DMS114 treated with DMSO at 0.1 percent for 48 hours (cell line): ENCODE results near the gene FBLIM1.

Source experiments
- DNase-seq: peaks from one replicate; lab custom pipeline; 2025; ENCODE audit not compliant: unreplicated experiment; lab: John Stamatoyannopoulos, UW

Gene FBLIM1

GRCh38 chr1:15765495-15766194, 7.0 kb downstream of the FBLIM1 start:
- DNase-seq: no peak

- DNase-seq: no peak
These were observed 9.3 kb downstream of the FBLIM1 start for GRCh38 chr1:15767941-15768340.

DNA sequence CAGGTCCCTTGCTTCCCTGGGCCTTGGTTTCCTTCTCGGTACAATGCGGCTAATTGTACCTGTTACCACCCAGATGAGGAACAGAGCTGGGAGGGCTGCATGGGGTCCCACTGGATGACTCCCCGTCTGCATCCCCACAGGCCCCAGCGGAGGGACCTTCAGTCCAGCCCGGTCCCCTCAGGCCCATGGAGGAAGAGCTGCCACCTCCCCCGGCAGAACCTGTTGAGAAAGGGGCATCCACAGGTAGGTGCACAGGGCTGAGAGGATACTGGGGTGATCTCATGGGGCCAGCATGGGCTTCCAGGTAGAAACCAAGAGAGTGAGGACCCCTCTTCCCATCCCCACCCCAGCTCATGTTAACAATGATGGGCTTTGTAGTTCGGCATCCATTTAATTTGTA, 9.8 kb downstream of the FBLIM1 start:
- no peak for DNase-seq

GRCh38 chr1:15770313-15770962, 11.8 kb downstream of the FBLIM1 start:
- no peak for DNase-seq

- DNase-seq: no peak
These were observed 13.4 kb downstream of the FBLIM1 start for GRCh38 chr1:15771836-15772515.

GRCh38 chr1:15775706-15776105, 17.1 kb downstream of the FBLIM1 start:
- no peak for DNase-seq

DNA sequence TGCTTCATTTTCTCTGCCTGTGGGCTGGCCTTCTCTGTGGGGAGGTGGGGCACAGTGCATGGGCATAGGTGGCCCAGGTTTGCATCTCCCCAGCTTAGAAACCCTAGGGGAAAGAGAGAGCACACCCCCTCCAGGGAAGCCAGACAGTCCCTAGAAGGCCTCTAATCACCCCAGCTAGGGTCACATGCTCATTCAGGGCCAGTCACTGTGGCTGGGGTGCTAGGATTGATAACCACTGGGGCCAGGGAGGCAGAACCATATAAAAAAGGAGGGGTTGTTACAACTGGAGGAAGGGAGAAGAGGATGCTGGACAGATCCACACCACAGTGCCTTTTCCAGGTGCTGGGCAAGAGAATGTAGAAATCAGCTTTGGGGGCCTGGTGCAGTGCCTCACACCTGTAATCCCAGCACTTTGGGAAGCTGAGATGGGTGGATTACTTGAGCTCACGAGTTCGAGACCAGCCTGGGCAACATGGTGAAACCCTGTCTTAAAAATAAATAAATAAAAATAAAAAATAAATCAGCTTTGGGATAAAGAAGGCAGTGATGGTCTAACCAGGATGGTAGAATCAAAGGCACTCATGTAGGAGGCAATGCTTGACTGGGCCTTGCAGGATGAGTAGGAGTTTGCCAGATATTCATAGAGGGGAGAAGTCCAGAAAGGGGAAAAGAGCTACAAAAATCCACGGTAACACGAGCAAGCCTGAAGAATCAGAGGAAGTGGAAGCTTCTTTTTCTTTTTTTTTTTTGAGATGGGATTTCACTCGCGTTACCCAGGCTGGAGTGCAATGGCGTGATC, 19.5 kb downstream of the FBLIM1 start:
- DNase-seq: no peak

GRCh38 chr1:15785683-15786082, 27.1 kb downstream of the FBLIM1 start:
- DNase-seq: no peak

DNA sequence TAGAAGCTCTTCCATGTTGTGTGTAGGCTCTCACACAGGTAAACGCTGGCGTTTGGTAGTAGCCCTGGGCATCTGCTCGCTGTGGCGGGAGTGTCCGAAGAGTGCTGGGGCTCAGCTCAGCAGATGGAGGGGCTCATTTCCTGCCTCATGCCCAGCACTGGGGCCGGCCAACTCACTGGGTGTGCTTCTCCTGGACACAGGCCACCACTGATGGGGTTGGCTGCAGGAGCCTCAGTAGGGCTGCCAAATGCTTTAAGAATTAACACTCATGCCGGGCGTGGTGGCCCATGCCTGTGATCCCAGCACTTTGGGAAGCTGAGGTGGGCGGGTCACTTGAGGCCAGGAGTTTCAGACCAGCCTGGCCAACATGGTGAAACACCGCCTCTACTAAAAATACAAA, 28.0 kb downstream of the FBLIM1 start:
- DNase-seq: no peak

DNA sequence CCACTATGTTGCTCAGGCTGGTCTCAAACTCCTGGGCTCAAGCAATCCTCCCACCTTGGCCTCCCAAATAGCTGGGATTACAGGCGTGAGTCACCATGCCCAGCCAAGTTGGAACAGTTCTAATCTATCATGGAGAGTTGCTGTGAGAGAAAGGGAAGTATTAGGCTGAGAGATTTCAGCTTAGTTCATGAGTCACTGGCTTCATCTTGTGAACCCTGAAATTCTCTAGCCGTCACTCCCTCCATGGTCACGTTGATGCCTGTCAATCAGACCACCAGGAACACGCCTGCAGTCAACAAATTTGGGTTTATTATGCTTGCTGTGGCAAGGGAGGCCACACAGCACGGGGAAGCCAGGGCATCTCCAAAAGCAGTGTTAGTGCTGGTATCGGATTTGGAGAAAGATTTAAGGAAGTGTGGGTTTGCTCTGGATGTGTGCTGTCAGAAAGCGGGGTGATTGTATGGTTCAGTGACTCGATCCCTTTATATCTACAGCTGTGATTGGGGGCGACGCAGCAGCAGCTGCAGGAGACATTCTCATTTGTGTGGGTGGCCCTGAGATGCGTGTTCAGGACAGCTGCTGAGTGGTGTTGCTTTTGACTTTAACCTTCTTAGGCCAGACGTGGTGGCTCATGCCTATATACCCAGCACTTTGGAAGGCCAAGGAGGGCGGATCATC, 30.2 kb downstream of the FBLIM1 start:
- no peak for DNase-seq

DNA sequence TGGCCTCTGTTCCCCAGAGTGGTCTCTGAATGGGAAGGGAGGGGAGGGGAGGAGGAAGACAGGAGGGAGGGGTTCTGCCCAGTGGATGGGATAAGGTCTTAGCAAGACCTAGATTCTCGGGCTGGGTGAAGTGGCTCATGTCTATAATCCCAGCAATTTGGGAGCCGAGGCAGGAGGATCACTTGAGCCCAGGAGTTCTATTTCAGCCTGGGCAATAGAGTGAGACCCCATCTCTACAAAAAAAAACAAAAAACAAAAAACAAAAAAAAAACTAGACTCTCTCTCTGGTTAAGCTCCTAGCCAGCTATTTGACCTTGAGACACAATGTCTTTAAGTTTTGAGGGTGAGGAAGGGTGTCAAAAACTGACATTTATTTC, 37.5 kb downstream of the FBLIM1 start:
- DNase-seq: no peak

DNA sequence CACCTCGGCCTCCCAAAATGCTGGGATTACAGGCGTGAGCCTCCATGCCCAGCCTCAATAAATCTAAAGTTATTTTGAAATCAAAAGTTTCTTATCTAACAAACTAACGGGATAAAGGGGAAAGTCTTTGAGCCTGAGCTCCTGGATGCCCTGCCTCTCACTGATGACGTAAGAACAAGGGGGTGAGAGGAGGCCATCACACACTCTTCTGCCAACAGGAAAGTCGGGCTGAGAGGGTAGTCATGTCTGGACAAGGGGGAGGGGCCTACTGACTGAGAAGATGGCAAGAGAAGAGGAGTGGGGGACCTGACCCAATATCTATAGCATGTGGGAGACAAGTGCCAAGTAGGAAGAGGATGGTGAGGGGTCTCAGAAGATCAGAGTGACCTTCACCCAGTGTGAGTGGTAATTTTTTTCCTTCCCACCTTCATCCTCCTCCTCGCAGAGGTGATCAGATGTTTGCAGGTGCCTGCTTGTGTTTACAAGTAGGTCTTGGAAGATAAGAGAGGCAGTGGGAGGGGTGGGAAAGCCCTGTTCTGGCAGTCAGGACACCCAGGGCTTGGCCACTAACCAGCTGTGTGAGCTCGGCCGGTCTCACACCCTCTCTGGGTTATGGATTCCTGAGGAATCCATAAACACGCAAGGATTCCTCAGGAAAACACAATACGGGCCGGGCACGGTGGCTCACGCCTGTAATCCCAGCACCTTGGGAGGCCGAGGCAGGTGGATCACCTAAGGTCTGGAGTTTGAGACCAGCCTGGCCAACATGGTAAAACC, 39.2 kb downstream of the FBLIM1 start:
- no peak for DNase-seq

DNA sequence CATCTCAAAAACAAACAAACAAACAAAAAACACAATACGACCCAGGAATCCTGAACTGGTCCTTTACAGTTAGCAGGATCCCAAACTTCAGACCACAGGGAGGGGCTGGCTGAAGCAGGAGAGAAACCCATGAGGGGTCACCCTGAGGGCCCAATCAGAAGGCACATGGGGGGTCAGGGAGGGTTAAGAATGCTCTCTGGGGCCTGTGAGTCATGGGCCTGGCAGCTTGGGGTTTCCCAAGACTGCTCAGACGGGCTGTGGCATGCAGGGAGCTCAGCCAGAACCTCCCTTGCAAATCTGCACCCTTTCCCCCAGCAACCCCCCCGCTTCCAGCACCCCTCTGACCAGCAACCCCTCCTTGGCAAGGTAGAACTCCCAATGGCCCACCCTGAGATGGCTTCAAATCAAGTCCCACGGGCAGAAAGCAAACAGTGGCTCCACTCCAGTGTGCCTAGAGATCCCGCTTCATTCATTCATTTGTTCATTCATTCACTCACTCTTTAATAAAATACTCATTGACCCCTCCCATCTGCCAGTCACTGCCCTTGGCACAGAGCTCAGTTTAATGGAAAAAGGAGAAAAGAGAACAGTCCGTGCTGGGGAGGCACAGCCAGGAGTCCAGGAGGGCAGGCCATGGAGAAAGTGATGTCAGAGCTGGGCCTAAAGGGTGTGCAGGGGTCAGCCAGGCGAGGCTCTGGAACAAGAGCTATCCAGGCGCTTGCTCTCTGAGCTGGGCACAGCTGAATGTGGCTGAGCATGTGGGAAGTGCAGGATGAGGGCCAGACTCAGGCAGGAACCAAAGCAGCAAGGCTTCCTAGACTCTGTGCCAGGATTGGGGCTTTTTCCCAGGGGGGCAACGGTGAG, 40.6 kb downstream of the FBLIM1 start:
- DNase-seq: no peak

- no peak for DNase-seq
These were observed 41.6 kb downstream of the FBLIM1 start for GRCh38 chr1:15799928-15800835.

- DNase-seq: no peak
These were observed 43.8 kb downstream of the FBLIM1 start for GRCh38 chr1:15802234-15802965.

DNA sequence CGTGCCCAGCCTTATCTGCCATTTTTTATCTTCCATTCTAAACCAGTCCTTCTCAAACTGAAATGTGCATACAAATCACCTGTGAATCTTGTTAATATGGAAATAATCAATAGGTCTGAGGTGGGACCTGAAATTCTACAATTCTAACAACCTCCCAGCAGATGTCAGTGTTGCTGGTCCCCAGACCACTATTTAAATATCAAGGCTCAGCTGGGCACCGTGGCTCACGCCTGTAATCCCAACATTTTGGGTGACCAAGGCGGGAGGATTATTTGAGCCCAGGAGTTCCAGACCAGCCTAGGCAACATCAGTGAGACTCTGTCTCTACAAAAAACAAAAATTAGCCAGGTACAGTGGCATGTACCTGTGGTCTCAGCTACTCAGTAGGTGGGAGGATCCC, 44.8 kb downstream of the FBLIM1 start:
- no peak for DNase-seq

GRCh38 chr1:15804060-15804459, 45.5 kb downstream of the FBLIM1 start:
- no peak for DNase-seq

GRCh38 chr1:15807121-15807520, 48.5 kb downstream of the FBLIM1 start:
- no peak for DNase-seq
